NCI-H2081 treated with DMSO at 0.1 percent for 48 hours (cell line): ENCODE measurements around the gene SPECC1.
A peak's percentile ranks its signal among the peaks of the same experiment; 100 is the strongest.
"Not testable (repeated sequence)": the region's sequence is repeated elsewhere in the genome, so short reads cannot be mapped to it uniquely, and the experiment has no call there.

Experiments used
- DNase-seq: peaks from one replicate; lab custom pipeline; 2025; lab: John Stamatoyannopoulos, UW

SPECC1 gene

DNA sequence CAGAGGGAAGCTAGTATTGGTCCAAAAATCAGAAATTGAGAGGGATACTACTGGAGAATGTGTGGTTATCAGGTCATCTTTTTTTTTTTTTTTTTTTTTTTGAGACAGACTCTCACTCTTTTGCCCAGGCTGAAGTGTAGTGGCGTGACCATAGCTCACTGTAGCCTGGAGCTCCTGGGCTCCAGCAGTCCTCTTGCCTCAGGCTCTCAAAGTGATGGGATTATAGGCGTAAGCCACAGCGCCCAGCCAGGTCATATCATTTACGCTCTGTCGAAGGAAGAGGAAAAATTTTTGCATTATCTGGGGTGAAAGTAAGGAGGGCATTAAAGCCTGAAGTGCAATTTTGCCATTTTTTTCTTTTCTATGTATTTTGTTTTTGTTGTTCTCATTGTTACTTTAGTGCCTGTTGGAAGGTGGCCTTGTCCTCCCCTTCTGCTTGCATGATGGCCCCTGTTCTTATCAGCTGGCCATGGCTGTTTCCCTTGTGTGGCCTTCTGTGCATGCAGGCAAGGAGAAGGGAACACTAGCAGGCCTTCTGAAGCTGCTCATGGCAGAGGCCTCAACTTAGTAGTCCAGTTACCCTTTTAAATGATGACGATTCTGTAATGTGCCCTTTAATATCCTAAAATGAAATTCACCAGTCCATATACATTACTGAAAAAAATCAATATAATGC is 118.3 kb downstream of the SPECC1 start:
- no peak for DNase-seq

GRCh38 chr17:20128036-20128667 is 119.0 kb downstream of the SPECC1 start:
- DNase-seq: no peak

DNA sequence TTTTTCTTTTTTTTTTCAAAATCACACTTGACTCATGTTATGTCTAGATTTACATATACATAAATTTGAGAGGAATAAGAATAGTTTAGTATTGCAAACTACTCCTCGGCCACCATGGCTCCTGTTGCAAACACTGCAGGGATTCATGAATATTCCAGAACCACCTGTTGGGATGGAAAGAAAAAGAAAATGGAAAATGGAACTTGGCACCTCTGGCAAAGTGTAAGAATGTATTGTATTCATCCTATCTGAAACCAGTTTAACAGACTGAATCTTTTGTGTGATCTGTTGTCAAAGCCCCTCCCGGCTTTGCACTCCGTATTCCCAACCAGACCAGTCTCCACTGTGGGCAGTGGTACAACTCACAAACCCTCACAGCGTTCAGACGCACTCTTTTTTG is 124.4 kb downstream of the SPECC1 start:
- no peak for DNase-seq

DNA sequence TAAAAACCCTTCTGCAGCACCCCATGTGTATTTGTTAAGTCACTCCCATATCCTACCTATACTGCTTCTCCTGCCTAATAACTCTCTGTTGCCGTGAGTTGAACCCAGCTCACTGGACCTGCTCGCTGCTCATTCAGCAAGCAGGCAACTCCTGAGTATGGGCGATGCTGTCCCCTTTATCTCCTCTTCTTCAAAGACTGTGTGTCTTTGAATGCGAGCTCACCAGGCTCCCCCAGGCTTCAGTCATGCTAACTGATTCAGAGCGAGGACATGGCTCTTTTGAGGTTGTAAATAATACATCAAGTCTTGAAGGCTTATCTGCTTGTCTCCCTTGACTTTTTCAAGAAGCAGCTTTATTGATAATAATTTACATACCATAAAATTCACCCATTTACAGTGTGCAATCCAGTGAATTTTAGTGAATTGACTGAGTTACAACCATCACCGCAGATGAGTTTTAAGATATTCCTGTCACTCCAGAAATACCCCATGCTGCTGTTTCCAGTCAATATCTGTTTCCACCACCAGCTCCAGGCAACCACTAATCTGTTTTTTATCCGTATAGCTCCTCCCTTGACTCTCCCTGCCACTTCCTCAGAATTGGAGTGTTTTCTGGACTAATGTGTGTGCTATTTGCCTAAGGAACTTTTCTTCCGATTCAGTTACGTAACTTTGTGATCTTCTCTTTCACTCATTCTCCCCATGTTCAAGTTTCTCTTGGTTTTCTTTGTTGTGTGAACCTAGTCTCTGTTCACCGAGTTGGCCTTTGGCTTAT is 132.2 kb downstream of the SPECC1 start:
- no peak for DNase-seq

DNA sequence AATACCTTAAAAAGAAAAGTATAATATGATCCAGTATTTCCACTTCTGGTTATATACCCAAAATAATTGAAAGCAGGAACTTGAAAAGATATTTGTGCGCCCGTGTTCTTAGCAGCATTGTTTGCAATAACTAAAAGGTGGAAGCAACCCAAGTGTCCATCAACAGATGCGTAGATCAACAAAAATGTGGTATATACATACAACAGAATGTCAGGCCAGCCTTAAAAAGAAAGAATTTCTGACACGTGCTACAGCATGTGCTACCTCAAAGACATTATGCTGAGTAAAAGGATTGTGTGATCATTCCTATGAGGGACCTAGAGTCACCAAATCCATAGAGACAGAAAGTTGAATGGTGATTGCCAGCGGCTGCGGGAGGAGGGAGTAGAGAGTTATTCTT is 133.1 kb downstream of the SPECC1 start:
- DNase-seq: no peak

- DNase-seq: no peak
Measured at GRCh38 chr17:20143740-20144139, 134.6 kb downstream of the SPECC1 start.

GRCh38 chr17:20145567-20145966 is 136.4 kb downstream of the SPECC1 start:
- DNase-seq: no peak

DNA sequence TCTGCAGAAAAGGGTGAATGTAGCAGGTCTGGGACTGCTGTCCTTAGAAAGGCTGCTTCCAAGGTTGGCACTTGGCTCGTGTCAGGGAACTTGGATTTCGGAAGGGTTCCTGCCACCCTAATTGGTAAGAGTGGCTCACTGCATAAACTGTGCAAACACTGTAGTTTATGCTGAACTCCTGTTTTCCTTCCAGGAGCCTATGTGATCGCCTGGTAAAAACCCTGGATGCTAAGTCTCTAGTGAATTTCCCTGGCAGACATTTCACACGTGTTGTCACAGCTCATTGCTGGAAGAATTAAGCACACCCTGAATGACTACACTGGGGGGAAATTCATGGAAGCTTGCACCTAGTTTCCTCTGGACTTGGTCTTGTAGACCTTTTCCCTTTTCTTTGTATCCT is 140.1 kb downstream of the SPECC1 start:
- DNase-seq: no peak

DNA sequence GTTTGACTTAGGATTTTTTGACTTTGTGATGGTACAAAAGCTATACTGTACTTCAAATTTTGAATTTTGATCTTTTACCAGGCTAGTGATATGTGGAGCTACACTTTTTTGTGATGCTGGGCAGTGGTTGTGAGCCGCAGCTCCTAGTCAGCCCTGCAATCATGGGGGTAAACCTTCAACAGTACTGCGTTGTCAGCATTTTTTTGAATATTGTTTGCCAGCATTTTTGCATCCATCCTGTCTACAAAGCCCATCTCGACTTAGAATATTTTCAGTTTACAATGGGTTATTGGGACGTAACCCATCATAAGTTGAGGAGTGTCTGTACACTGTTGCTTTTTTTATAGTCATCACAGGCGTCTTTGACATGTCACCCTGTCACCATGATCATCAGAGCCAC is 142.0 kb downstream of the SPECC1 start:
- no peak for DNase-seq

GRCh38 chr17:20153231-20153630 is 144.1 kb downstream of the SPECC1 start:
- no peak for DNase-seq

GRCh38 chr17:20154286-20155000 is 145.3 kb downstream of the SPECC1 start:
- DNase-seq: no peak

DNA sequence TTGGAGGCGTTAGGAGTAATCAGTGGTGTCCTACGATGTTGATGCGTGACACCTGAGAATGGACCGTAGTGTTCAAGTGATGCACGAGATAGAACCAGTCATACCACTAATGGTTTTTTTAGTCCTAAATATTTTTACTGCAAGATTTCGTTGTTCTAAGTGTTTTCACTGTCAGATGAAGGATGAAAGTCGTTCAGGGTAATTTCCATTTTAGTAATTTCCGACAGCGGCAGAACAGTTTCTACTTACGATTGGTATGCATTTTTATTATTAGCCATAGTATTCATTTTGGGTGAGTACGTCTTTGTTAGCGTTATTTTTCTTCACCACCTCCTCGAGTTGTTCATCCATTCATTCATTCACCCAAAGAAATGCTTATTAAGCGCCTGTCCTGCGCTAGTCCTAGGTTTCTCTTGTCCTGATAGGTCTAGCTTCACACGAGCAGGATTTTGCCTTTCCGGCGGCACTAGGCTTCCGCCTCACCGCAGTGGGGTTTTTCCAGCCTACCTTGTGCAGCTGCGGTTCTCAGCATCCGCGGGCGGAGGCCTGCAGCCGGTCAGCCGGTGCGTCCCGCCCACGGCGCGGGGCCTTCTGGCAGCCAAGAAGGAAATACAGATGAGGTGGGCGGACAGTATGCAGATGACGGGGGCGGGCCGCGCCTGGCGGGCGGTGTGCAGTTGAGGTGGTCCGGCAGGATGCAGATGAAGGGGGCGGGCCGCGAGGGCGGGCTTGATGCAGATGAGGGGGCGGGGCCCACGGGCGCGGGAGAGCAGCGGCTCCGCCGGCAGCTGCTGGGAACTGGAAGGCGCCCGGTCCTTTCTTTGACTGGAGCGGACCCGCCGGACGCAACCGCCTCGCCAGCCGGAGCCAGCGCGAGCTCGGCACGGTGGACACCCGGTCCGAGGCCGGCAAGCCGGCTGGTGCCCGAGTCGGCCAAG is 146.4 kb downstream of the SPECC1 start:
- peak; percentile 61 for DNase-seq

DNA sequence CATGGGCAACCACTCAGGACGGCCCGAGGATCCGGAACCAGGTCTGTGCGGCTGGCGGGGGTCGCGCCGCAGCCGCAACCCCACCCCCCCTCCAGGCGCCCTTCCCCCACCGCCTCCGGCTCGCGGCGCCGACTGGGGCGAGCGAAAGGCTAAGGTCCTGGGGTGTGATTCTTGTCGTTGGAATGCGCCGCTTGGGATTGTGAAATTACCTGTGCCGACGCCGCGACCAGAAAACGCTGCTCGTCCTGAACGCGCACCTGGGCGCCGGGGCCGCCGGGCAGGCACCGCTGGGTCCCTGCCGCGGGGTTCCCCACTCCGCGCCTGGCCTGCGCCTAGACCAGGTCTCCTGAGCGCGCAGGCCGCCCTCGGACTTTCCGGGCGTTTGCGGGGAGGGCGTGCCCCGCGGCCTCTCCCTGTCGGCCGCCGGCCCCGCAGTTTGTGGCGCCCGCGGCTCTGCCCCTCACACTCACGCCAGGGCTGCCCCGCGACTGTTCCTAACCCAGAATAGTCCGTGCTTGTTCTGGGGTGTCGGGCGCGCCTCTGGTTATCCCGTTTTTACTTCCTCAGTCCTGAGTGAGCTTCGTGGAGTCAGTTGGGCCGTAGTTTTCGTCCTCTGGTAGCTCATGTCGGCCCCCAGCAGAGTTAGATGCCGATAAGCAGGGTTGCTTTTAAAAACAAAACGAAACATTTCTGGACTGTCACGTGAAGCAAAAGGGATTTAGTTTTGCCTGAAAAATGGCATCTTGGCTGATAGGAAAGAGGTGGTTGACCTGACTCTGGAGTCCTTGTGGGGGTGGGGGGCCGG is 147.2 kb downstream of the SPECC1 start:
- DNase-seq: no peak

GRCh38 chr17:20157001-20157310 is 147.8 kb downstream of the SPECC1 start:
- no peak for DNase-seq

GRCh38 chr17:20158580-20158979 is 149.4 kb downstream of the SPECC1 start:
- DNase-seq: no peak

GRCh38 chr17:20159406-20160069 is 150.4 kb downstream of the SPECC1 start:
- no peak for DNase-seq

DNA sequence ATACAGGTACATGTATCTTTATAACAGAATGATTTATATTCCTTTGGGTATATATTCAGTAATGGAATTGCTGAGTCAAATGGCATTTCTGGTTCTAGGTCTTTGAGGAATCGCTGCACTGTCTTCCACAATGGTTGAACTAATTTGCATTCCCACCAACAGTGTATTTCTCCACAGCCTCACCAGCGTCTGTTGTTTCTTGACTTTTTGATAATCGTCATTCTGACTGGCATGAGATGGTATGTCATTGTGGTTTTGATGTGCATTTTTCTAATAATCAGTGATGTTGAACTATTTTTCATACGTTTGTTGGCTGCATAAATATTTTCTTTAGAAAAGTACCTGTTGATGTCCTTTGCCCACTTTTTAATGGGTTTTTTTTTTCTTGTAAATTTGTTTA is 156.4 kb downstream of the SPECC1 start:
- DNase-seq: not testable (repeated sequence)

GRCh38 chr17:20170085-20170484 is 160.9 kb downstream of the SPECC1 start:
- DNase-seq: no peak

DNA sequence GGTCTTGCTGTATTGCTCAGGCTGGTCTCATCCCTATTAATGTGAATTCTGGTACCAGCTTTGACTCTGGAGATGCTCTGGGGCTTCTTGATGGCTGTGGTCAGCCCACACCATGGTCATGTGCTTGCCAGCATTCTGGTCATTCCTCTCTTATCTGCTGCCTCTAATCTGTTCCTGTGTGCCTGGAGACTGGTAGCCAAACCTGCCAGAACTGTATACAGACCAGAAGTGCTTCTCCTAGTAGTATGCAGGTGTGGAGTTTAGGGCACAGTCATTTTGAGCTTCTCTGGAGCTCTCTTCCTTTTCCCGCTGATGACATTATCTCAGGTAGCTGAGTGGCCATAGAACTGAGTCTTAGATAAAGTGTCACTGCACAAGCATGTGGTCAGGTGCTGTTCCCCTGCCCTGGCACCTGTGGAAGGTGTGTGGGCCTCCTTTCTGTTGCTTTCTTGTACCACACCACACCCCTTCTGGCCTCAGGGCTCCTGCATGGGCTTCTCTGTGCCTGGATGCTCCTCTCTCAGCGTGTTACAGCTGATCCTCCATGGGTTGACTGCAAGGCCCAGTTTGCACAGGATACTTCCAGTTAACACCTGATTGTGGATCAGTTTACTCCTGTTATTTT is 162.7 kb downstream of the SPECC1 start:
- DNase-seq: no peak

- DNase-seq: no peak
Measured at GRCh38 chr17:20172376-20172775, 163.2 kb downstream of the SPECC1 start.
